Activated naive CD8-positive, alpha-beta T cell treated with anti-CD3 and anti-CD28 coated beads, Interleukin-2, amount 50 U/mL, for 24 hours (primary cell): Measurements from ENCODE around the gene PRR14.

ENCODE experiments used
- ATAC-seq: fragments of 150-1000 bp; cut with Tn5 transposase; one replicate; pipeline ENCODE4 v1.10.0; 2021
- DNase-seq: peaks from one replicate; pipeline ENCODE4 v3.0.0; 2021
- H3K27ac Mint-ChIP-seq: one replicate; pipeline ENCODE4 v1.8.0; 2021; ENCODE audit warnings: mild to moderate bottlenecking, mixed read lengths
- H3K27me3 Mint-ChIP-seq: one replicate; pipeline ENCODE4 v1.8.0; 2021; ENCODE audit warnings: mixed read lengths
- H3K36me3 Mint-ChIP-seq: one replicate; pipeline ENCODE4 v1.8.0; 2021; ENCODE audit warnings: low read depth, mixed read lengths
- H3K4me1 Mint-ChIP-seq: one replicate; pipeline ENCODE4 v1.8.0; 2021; ENCODE audit warnings: mixed read lengths
- H3K4me3 Mint-ChIP-seq: one replicate; pipeline ENCODE4 v1.8.0; 2021; ENCODE audit warnings: mild to moderate bottlenecking, moderate library complexity, mixed read lengths
- H3K9me3 Mint-ChIP-seq: one replicate; pipeline ENCODE4 v1.8.0; 2021; ENCODE audit warnings: mixed read lengths

The PRR14 gene

DNA sequence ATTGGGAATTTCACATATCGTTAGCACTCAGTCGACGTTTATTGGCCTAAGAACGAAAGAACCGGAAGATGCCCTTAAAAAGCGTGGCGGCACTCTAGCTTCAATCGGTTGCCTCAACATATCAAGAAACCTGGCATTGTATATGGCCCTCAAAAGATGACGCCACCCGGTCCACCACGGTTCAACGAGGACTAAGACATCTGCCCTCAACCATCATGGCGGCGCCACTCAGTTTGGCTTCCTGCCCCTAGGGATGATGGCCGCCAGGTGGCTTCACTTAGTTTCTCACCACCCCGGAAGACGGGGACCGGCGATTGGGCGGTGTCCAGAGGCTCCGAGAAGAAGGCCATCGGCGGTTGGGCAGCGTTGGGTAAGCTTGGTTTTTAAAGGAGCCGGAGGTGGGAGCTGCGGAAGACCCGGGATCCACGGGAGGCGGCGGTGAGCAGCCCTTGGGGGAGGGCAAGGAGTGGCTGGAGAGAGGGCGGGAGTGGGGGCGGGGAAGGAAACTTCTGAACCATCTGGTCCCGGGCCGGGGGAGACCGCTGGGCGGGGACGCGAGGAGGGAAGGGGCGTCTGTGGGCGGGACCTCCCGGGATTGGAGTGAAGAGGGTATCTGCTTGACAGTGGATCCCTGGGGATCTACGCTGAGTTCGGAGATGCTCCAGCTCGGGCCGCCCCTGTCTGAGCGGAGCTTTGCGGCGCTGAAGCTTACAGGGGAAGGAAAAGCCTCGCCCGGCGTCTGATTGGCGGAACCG lies at the start of gene PRR14:
Gene PRR14, plus strand, starts transcription at position 592 of the 755 bp plus-strand sequence. CDS start 686 bp downstream, outside the sequence.
- Mint-ChIP-seq H3K9me3 (no peaks in the 10 kb centered on the region), H3K27me3 (no peaks in the 10 kb centered on the region), H3K4me1 (peaks cover 26% of the 10 kb centered on the region), H3K4me3 (peak within 1 kb of the TSS; percentile 98), H3K36me3 (peaks cover 30% of the 10 kb centered on the region), H3K27ac (peak within 1 kb of the TSS; percentile 98)
- peak; percentile 98 for DNase-seq
- peak; percentile 82 for ATAC-seq

DNA sequence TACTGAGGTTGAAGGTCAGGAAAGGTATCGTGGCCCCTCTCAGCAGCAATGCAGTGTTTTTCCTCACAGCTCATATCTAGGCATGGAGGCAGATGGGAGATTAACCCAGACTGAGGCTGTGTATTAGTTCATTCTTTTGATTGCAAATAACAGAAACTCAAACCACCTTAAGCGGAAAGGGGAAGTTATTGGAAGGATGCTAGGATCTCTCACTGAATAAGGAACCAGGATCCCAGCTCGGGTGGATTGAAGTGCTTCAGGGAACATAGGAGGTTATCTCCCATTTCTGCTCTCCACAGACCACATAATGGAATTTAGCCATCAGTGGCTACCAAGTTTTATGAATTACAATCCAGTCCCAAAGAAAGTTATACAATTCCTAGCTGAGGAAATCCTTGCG lies 48.8 kb upstream of the PRR14 start:
- ATAC-seq (no peak), DNase-seq (no peak)
- H3K4me3 Mint-ChIP-seq: no peak overlapping the region
- no peaks in the 10 kb centered on the region for H3K27me3 Mint-ChIP-seq
- H3K36me3 Mint-ChIP-seq: peaks cover 21% of the 10 kb centered on the region
- H3K9me3 Mint-ChIP-seq: no peaks in the 10 kb centered on the region
- H3K27ac Mint-ChIP-seq: no peak overlapping the region
- peaks cover 3% of the 10 kb centered on the region for H3K4me1 Mint-ChIP-seq

DNA sequence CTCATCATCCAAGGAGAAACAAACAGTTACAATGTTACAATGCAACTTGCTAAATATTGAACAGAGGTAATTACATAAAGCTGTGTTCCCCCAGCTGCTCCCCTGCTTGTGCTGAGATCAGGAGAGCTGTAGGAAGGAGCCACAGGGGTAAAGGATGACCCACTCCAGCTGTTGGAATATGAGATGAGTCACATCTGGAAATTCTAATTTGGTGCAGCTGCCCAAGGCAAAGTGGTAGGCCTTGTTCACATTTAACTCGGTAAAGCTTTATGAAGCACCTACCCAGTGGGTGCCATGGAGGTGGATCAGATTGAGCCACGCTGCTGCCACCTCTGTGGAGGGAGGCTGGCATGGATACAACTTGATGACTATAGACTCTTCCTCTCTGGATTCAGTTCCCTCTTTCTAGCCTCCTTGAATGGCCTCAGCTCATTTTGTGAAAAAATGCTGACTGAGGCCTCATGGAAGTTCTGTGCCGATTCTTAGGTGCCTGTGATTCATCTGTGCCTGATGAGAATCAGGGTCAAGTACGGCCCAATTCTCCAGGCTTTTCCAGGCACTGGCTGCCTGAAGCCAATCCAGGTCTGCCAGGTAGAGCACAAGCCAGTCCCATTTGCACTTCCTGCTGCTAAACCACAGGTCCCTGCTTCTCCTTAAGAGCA lies 48.0 kb upstream of the PRR14 start:
- no peak for DNase-seq

DNA sequence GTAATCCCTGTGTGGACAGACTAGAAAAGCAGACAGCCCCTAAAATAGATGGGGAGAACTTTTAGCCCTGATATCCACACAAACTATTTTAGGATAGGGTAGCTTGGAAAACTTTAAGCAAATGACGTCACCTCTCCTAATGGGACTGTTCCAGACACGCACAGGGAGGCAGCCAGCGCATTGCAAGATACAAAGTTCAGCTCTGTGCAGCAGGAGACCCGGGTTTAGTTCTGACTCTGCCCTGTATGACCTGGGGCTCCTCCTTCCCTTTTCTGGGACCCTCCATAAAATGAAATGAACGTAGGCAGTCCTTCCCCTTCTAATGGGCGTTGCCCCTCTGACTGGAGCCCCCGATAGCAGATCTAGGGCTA lies 46.8 kb upstream of the PRR14 start:
- no peaks in the 10 kb centered on the region for H3K9me3 Mint-ChIP-seq
- H3K27ac Mint-ChIP-seq: no peak overlapping the region
- peaks cover 5% of the 10 kb centered on the region for H3K4me1 Mint-ChIP-seq
- DNase-seq: no peak
- ATAC-seq: no peak
- H3K36me3 Mint-ChIP-seq: peaks cover 26% of the 10 kb centered on the region
- H3K27me3 Mint-ChIP-seq: no peaks in the 10 kb centered on the region
- H3K4me3 Mint-ChIP-seq: no peak overlapping the region

More for the DNA sequence above, 48.0 kb upstream of the PRR14 start:
- Mint-ChIP-seq H3K9me3 (no peaks in the 10 kb centered on the region), H3K4me1 (peaks cover 4% of the 10 kb centered on the region), H3K27me3 (no peaks in the 10 kb centered on the region), H3K36me3 (peaks cover 26% of the 10 kb centered on the region), H3K27ac (no peak overlapping the region), H3K4me3 (no peak overlapping the region)
- ATAC-seq: no peak

DNA sequence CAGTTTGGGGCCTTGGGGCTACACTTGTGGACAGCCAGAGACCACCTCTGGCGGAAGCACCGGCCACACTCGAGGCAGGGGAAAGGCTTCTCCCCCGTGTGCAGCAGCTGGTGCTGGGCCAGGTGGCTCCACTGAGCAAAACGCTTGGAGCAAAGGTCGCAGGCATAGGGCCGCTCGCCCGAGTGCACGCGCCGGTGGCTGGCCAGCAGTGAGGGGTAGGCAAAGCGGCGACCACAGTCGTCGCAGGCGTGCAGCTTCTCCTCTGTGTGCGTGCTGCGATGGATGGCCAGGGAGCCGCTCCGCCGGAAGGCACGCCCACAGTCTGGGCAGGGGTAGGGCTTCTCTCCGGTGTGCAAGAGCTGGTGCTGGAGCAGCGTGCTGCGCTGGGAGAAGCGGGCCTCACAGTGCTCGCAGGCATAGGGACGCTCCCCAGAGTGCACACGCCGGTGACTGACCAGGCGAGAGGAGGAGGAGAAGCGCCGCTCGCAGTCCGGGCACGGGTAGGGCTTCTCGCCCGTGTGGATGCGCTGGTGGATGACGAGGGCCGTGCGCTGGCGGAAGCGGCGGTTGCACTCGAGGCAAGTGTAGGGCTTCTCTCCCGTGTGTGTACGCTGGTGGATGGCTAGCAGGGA lies 46.3 kb upstream of the PRR14 start:
- DNase-seq (no peak), ATAC-seq (peak; percentile 17)
- no peak overlapping the region for H3K4me3 Mint-ChIP-seq
- H3K9me3 Mint-ChIP-seq: no peaks in the 10 kb centered on the region
- no peak overlapping the region for H3K27ac Mint-ChIP-seq
- no peaks in the 10 kb centered on the region for H3K27me3 Mint-ChIP-seq
- peaks cover 8% of the 10 kb centered on the region for H3K4me1 Mint-ChIP-seq
- H3K36me3 Mint-ChIP-seq: peaks cover 26% of the 10 kb centered on the region

DNA sequence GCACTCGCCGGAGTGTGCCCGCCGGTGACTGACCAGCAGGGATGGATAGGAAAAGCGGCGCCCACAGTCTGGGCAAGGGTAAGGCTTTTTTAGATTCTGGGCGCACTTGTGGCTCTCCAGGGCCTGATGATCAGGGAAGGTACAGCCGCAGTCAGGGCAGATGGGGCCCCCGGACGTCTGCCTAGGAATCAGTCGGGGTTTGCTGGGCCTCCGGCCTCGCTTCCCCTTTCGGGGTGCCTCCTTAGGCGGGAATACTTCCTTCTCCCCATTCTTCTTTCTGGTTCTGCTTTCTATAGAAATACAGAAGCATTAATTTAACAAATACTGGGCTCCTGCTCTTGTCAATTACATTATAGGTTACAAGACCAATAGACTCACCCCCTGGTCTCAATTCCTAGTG lies 45.6 kb upstream of the PRR14 start:
- no peaks in the 10 kb centered on the region for H3K27me3 Mint-ChIP-seq
- H3K27ac Mint-ChIP-seq: no peak overlapping the region
- H3K36me3 Mint-ChIP-seq: peaks cover 28% of the 10 kb centered on the region
- H3K4me1 Mint-ChIP-seq: peaks cover 9% of the 10 kb centered on the region
- no peak for ATAC-seq
- H3K4me3 Mint-ChIP-seq: no peak overlapping the region
- no peaks in the 10 kb centered on the region for H3K9me3 Mint-ChIP-seq
- DNase-seq: no peak

DNA sequence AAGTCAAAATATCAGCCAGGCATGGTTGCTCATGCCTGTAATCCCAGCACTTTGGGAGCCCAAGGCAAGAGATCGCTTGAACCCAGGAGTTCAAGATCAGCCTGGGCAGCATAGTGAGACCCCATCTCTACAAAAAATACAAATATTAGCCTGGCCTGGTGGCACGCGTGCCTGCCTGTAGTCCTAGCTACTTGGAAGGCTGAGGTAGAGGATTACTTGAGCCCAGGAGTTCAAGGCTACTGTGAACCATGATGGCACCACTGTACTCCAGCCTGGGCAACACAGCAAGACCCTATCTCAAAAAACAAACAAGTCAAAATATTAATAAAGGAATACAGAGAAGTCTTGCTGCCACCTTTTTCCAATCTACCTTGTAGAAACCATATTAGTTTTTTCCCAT lies 44.8 kb upstream of the PRR14 start:
- H3K9me3 Mint-ChIP-seq: no peaks in the 10 kb centered on the region
- H3K4me3 Mint-ChIP-seq: no peak overlapping the region
- H3K36me3 Mint-ChIP-seq: peaks cover 29% of the 10 kb centered on the region
- ATAC-seq (no peak), DNase-seq (no peak)
- peaks cover 14% of the 10 kb centered on the region for H3K4me1 Mint-ChIP-seq
- H3K27ac Mint-ChIP-seq: no peak overlapping the region
- H3K27me3 Mint-ChIP-seq: no peaks in the 10 kb centered on the region

DNA sequence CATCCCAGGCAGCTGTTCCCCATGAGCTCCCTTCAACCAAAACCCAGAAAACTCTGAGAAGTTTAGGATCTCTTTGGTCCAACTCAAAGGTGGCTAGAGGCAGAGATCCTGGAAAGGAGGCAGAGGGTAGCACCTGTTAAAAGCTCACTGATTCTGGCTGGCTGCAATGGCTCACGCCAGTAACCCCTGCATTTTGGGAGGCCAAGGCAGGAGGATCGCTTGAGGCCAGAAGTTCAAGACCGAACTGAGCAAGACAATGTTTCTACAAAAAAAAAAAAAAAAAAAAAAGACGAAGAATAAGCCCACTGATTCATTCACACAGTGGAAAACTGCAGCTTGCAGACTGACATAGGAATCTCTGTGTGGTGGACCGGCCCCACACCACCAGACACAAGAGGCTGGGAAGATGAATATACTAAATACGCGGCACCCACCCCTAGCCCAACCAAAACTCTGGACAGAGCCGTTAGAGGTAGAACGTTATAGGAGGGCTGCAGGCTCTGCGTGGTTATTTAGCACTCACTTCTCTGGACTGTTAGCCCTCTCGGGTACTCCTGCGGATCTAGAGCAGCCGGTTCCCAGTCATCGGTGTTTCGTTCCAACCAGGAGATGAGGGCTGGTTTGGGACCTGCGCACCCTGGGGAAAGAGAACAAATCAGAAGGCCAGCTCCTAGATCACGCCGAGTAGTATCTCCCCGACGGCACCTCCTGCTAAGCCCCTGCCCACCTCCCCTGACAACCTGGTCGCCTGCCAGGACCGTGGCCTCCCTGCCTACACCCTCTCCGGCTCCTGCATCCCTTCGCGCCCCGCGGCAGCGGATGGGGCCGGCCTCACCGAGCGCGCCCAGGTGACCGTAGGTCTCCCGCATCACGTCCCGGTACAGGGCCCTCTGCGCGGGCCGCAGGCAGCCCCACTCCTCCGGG lies 41.5 kb upstream of the PRR14 start:
- ATAC-seq: peak; percentile 44
- DNase-seq: peak; percentile 50
- Mint-ChIP-seq H3K27ac (peak overlapping the region; percentile 96), H3K4me3 (peak overlapping the region; percentile 90), H3K4me1 (peaks cover 14% of the 10 kb centered on the region), H3K9me3 (no peaks in the 10 kb centered on the region), H3K27me3 (no peaks in the 10 kb centered on the region), H3K36me3 (peaks cover 21% of the 10 kb centered on the region)

DNA sequence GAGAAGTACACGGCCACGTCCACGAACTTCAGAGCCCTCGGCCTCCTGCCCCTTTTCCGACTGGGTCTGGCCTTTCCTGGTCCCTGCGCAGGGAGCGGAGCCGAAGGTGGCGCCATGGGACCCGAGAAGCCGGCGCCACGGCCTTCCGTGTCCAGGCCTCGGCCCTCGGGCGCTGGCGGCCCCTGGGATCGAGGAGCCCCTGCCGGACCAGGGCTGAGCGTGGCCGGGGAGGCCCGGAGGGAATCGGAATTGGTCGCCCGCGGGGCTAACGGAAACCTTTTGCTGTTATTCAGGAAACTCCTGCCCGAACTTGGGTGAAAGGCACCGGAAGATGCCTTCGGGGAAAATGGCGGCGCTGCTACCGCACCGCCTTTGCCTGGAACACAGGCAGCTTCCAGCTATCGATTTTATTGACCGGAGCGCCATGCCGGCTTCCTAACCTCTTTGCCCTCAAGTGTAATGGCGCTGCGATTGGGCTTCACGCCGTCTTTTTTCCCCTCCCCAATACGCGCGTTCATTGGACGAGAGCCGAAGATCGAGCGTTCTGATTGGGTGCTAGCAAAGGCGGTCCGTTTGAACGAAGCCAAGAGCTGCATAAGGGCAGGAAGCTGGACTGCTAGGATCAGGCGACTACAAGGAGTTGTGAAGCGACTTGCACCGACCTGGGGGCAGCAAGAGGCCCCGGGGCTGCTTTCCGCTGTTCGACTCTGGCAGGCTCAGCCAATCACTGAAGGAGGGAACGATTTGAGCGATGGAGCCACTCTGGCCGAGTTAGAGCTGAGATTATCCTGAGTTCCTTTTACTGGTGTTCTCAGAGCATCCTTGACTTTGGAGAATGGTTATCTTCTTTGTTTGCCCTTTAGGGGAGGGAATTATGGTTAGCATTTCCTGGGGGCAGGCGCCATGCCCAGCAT lies 40.6 kb upstream of the PRR14 start, which contains the start of gene ZNF689:
Gene ZNF689, minus strand, starts transcription at position 464 of the 914 bp plus-strand sequence. Its CDS starts 348 bp downstream, at position 116.
- ATAC-seq: peak; percentile 96
- peak within 1 kb of the TSS; percentile 96 for H3K27ac Mint-ChIP-seq
- peak within 1 kb of the TSS; percentile 90 for H3K4me3 Mint-ChIP-seq

DNA sequence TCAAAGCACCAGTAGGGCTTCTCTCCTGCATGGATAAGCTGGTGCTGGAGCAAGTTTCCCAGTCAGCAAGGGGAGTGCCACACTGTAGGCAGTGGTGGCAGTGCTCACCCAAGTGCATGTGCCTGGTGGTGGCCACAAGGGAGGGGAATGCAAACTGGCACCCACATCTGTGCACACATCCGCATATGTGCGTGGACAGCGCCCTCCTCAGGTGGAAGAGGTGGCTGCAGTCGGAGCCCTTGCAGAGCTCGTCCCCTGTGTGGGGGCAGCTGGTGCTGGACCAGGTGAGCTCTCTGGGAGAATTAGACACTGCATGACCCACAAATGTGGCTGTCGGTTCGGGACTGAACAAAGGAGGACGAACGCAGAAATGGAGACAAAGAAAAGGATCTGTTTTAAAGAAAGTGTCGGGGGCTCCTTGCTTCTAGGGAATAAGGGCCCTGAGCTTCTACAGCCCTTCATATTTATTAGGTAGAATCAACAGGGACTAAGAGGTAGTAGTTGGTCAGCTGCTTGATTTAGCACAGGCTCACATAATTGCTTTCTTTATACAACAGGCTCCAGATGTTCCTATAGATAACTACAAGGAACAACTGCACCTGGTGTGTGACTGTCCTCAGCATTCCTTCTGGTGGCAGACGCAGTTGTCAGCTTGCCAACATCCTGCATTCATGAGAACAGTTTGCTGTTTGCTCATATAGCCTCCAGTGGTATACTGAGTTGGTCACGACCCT lies 35.2 kb upstream of the PRR14 start:
- Mint-ChIP-seq H3K36me3 (no peaks in the 10 kb centered on the region), H3K9me3 (no peaks in the 10 kb centered on the region), H3K27ac (no peak overlapping the region), H3K4me3 (no peak overlapping the region), H3K27me3 (peaks cover 1% of the 10 kb centered on the region), H3K4me1 (peaks cover 4% of the 10 kb centered on the region)
- peak; percentile 89 for ATAC-seq
- peak; percentile 88 for DNase-seq

More for the DNA sequence above, 40.6 kb upstream of the PRR14 start, which contains the start of gene ZNF689:
- Mint-ChIP-seq H3K9me3 (no peaks in the 10 kb centered on the region), H3K27me3 (no peaks in the 10 kb centered on the region), H3K4me1 (peaks cover 14% of the 10 kb centered on the region), H3K36me3 (peaks cover 16% of the 10 kb centered on the region)
- DNase-seq: peak; percentile 92

DNA sequence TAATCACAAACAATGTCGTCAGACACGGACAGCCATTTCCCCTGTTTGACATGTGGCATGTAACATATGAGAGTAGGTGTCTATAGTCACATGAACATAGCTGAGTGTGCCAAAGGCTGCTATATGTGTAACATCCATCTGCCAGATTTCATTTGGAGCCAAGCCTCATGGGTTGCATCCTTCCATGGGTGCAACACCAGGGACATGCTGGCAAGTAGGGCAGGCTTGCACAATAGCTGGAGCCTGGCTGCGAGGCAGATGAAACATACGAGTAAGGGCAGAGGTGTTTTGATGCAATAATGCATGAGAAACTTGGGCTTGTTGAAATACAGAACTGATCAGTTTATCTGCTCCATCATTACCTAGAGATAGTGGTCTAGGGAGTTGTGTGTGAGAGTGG lies 31.6 kb upstream of the PRR14 start:
- Mint-ChIP-seq H3K27me3 (peaks cover 1% of the 10 kb centered on the region), H3K36me3 (no peaks in the 10 kb centered on the region), H3K4me1 (peaks cover 3% of the 10 kb centered on the region), H3K4me3 (no peak overlapping the region), H3K9me3 (no peaks in the 10 kb centered on the region), H3K27ac (no peak overlapping the region)
- DNase-seq (no peak), ATAC-seq (no peak)

DNA sequence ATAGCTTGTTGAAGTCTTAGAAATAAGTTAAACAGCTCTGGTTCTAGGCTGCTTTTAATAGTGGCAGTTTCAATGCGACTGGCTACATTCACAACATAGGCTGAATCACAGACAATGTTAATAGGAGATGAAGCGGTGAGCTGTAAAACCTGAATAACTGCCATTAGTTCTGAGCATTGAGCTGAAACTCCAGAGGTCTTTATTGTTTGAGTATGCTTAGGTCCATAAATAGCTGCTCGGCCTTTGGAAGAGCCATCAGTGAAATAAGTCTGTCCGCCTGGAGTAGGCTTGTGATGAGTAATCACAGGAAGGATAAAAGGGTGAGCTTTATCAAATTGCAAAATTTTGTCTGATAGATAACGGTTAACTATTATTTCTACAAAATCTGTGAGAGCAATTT lies 31.1 kb upstream of the PRR14 start:
- H3K36me3 Mint-ChIP-seq: no peaks in the 10 kb centered on the region
- DNase-seq: no peak

DNA sequence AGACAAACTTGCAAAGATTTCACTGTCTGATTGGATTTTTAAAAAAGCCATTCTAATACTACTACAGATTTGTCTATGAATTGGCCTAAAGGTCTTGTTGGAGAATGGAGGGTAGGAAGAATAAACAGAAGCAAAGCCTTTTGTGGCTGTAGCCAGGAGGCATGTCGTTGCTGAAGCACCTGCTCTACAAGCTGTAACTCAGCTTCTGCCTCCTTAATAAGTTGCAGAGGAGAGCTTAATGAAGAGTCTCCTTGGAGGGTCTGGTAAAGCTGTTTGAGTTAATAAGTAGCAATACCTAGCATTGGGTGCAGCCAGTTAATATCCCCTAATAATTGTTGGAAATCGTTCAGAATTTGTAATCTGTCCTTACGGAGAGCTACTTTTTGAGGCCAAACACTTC lies 30.6 kb upstream of the PRR14 start:
- no peak overlapping the region for H3K4me3 Mint-ChIP-seq
- DNase-seq: no peak
- ATAC-seq: no peak
- no peak overlapping the region for H3K27ac Mint-ChIP-seq
- H3K4me1 Mint-ChIP-seq: peaks cover 3% of the 10 kb centered on the region
- no peaks in the 10 kb centered on the region for H3K9me3 Mint-ChIP-seq
- peaks cover 1% of the 10 kb centered on the region for H3K27me3 Mint-ChIP-seq
- H3K36me3 Mint-ChIP-seq: no peaks in the 10 kb centered on the region

More for the DNA sequence above, 31.1 kb upstream of the PRR14 start:
- Mint-ChIP-seq H3K27me3 (peaks cover 1% of the 10 kb centered on the region), H3K27ac (no peak overlapping the region), H3K9me3 (no peaks in the 10 kb centered on the region), H3K4me3 (no peak overlapping the region), H3K4me1 (peaks cover 3% of the 10 kb centered on the region)
- ATAC-seq: no peak
